Measurements from ENCODE around the gene AUP1. TPM values are rescaled to one million over a fixed set of nuclear protein-coding genes. Genes with fewer than 3 reads are reported as not detected.

The AUP1 gene
- total RNA-seq, 1 donor from 2014 or later = 120 TPM

- peak within 1 kb of the TSS; percentile 85 to 90 for H3K27ac ChIP-seq
- intact Hi-C loops (cut with DNase I) = loop anchor here (1.0 to 2.0 kb wide), 7 partner anchors 11 to 104 kb away; partner anchors contain the start of genes AUP1, DOK1, HTRA2 and INO80B
These were observed 46.5 kb downstream of the AUP1 start, which contains the start of the genes CCDC142 and TTC31 for GRCh38 chr2:74482801-74483674. CCDC142 (minus strand) TSS chr2:74482998; CDS start chr2:74482837, 161 bp downstream. TTC31 (plus strand) TSS chr2:74483081; CDS start chr2:74483096, 15 bp downstream.

DNA sequence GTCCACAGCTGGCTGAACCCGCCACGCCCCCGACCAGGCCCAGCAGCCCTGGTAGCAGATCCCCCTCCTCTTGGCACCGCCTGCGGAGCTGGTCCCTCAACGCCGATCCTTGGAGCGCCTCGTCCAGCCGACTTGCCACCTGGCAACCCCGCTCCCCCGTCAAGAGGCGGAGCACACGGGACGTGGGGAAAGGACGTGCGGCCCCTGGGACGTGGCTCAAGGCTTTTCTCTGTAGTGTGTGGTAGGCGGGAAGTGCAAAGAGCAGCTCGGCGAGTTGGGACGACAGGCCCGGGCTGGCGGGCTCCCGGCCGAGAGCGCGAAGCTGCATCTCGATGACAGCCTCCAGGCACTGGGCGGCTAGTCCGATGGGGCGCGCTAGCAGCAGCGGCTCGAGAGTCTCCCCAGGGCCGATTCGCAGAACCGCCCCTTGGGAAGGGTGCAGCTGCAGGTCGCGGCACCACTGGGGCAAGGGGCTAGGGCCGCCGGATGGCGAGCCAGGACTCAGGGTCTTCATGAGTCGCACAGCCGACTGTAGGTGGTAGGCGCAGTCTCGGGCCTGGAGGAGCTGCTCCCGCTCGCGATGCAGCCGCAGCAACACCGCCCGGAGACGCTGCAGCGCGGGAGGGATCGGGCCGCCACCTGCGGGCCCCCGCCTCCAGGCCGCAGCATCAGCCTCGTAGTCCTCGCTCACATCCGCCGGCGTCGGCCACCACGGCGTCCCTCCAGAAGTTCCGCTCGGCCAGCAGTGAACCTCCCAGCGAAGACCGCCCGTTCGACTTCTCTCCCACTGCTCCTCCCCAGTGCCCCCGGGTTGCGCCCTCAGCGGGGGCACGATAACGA is 47.3 kb downstream of the AUP1 start:
- intact Hi-C loops (cut with DNase I) = loop anchor here (1.0 to 2.0 kb wide), 2 partner anchors 10 to 15 kb away; partner anchors contain the start of gene MRPL53

More at GRCh38 chr2:74482801-74483674, 46.5 kb downstream of the AUP1 start, which contains the start of the genes CCDC142 and TTC31:
- TF ChIP-seq CTCF (IDR thresholded peaks at IDR 0.05) = peak; percentile 83 to 91 (median 86)
- H3K27me3 ChIP-seq = no peaks in the 10 kb centered on the region
- peak; percentile 92 to 99 for DNase-seq (ENCODE audit: low spot score in 2 of 2)
- H3K36me3 ChIP-seq = peaks cover 3 to 33% of the 10 kb centered on the region in 2 donors
- no peaks in the 10 kb centered on the region for H3K9me3 ChIP-seq
- H3K4me1 ChIP-seq = peaks cover 9 to 21% of the 10 kb centered on the region in 2 donors
- peak within 1 kb of the TSS; percentile 80 to 85 for H3K4me3 ChIP-seq

GRCh38 chr2:74481431-74481830 is 48.1 kb downstream of the AUP1 start:
- DNase-seq (ENCODE audit: low spot score in 2 of 2) = no peak
- Histone ChIP-seq H3K9me3 (no peaks in the 10 kb centered on the region), H3K4me1 (peaks cover 9 to 21% of the 10 kb centered on the region in 2 donors), H3K27ac (peak overlapping the region in 1 of 2 donors; percentile 85), H3K27me3 (no peaks in the 10 kb centered on the region), H3K36me3 (peaks cover 13 to 34% of the 10 kb centered on the region in 2 donors), H3K4me3 (peak overlapping the region; percentile 80 to 85)
- no peak for TF ChIP-seq CTCF (IDR thresholded peaks at IDR 0.05)
- intact Hi-C loops (cut with DNase I) = no loop called here

More for the DNA sequence above, 47.3 kb downstream of the AUP1 start:
- Histone ChIP-seq H3K27me3 (no peaks in the 10 kb centered on the region), H3K4me1 (peaks cover 9 to 21% of the 10 kb centered on the region in 2 donors), H3K4me3 (peak overlapping the region; percentile 80 to 85), H3K9me3 (no peaks in the 10 kb centered on the region), H3K27ac (peak overlapping the region; percentile 85 to 90), H3K36me3 (peaks cover 8 to 37% of the 10 kb centered on the region in 2 donors)
- no peak for DNase-seq (ENCODE audit: low spot score in 2 of 2)
- TF ChIP-seq CTCF (IDR thresholded peaks at IDR 0.05) = peak in 1 of 3 experiments; percentile 4

Other genes with a start within 250 kb of the AUP1 start
- 0.11 TPM for gene SLC4A5, start 186.3 kb downstream of the AUP1 start, total RNA-seq
- gene DCTN1, start 149.4 kb downstream of the AUP1 start, total RNA-seq = 152 TPM
- 10.3 TPM for gene C2orf81, start 108.1 kb downstream of the AUP1 start, total RNA-seq
- 5.5 TPM for gene WDR54, start 108.0 kb downstream of the AUP1 start, total RNA-seq
- 9.5 TPM for gene RTKN, start 87.8 kb downstream of the AUP1 start, total RNA-seq
- gene INO80B, start 74.6 kb downstream of the AUP1 start, total RNA-seq = 79.4 TPM
- gene WBP1, start 71.3 kb downstream of the AUP1 start, total RNA-seq = 18.1 TPM
- gene MOGS, start 64.3 kb downstream of the AUP1 start, total RNA-seq = 71.9 TPM
- 37.7 TPM for gene MRPL53, start 57.0 kb downstream of the AUP1 start, total RNA-seq
- 16.5 TPM for gene CCDC142, start 46.7 kb downstream of the AUP1 start, total RNA-seq
- gene TTC31, start 46.6 kb downstream of the AUP1 start, total RNA-seq = 19.5 TPM
- 3.0 TPM for gene LBX2, start 30.1 kb downstream of the AUP1 start, total RNA-seq
- gene PCGF1, start 22.0 kb downstream of the AUP1 start, total RNA-seq = not detected
- gene TLX2, start 15.3 kb downstream of the AUP1 start, total RNA-seq = not detected
- gene DQX1, start 3.5 kb downstream of the AUP1 start, total RNA-seq = not detected
- 80.1 TPM for gene HTRA2, start 227 bp upstream of the AUP1 start, total RNA-seq
- gene LOXL3, start 24.2 kb upstream of the AUP1 start, total RNA-seq = 19.8 TPM
- gene DOK1, start 25.0 kb upstream of the AUP1 start, total RNA-seq = 68.1 TPM
- not detected for gene M1AP, start 118.6 kb upstream of the AUP1 start, total RNA-seq
- gene SEMA4F, start 124.5 kb upstream of the AUP1 start, total RNA-seq = 0.32 TPM